ES-I3 (cell line): Measurements from ENCODE around the gene SARDH.
"Not testable (repeated sequence)": the region's sequence is repeated elsewhere in the genome, so short reads cannot be mapped to it uniquely, and the experiment has no call there.

Experiments
- H3K36me3 ChIP-seq: 2 replicates; pipeline ENCODE4 v1.6.1; 2013; ENCODE audit warnings: mild to moderate bottlenecking, low read length, control low read depth, moderate library complexity; ENCODE audit not compliant: insufficient read depth
- H3K4me1 ChIP-seq: 2 replicates; pipeline ENCODE4 v1.6.1; 2013; ENCODE audit warnings: mild to moderate bottlenecking, control low read depth, low read length; ENCODE audit not compliant: insufficient read depth
- H3K9ac ChIP-seq: 2 replicates; pipeline ENCODE4 v1.6.1; 2013; ENCODE audit warnings: low read depth, mild to moderate bottlenecking, low read length, moderate library complexity
- H3K9me3 ChIP-seq: 2 replicates; pipeline ENCODE4 v1.6.1; 2013; ENCODE audit warnings: mild to moderate bottlenecking, low read length, moderate library complexity; ENCODE audit not compliant: control insufficient read depth, insufficient read depth

The SARDH gene

GRCh38 chr9:133681658-133682306, 56.4 kb downstream of the SARDH start:
- no peak overlapping the region for H3K9ac ChIP-seq
- no peaks in the 10 kb centered on the region for H3K9me3 ChIP-seq
- H3K36me3 ChIP-seq = no peaks in the 10 kb centered on the region
- no peaks in the 10 kb centered on the region for H3K4me1 ChIP-seq

GRCh38 chr9:133680976-133681657, 57.0 kb downstream of the SARDH start:
- Histone ChIP-seq H3K36me3 (no peaks in the 10 kb centered on the region), H3K9ac (no peak overlapping the region), H3K4me1 (no peaks in the 10 kb centered on the region)

GRCh38 chr9:133680250-133680975, 57.7 kb downstream of the SARDH start:
- Histone ChIP-seq H3K9ac (no peak overlapping the region), H3K36me3 (no peaks in the 10 kb centered on the region), H3K9me3 (no peaks in the 10 kb centered on the region), H3K4me1 (no peaks in the 10 kb centered on the region)

More at GRCh38 chr9:133680976-133681657, 57.0 kb downstream of the SARDH start:
- H3K9me3 ChIP-seq = no peaks in the 10 kb centered on the region

GRCh38 chr9:133679466-133680061, 58.6 kb downstream of the SARDH start:
- H3K9ac ChIP-seq = no peak overlapping the region
- no peaks in the 10 kb centered on the region for H3K36me3 ChIP-seq
- no peaks in the 10 kb centered on the region for H3K9me3 ChIP-seq
- peaks cover 2% of the 10 kb centered on the region; the same call in 1 of the 2 replicates for H3K4me1 ChIP-seq

DNA sequence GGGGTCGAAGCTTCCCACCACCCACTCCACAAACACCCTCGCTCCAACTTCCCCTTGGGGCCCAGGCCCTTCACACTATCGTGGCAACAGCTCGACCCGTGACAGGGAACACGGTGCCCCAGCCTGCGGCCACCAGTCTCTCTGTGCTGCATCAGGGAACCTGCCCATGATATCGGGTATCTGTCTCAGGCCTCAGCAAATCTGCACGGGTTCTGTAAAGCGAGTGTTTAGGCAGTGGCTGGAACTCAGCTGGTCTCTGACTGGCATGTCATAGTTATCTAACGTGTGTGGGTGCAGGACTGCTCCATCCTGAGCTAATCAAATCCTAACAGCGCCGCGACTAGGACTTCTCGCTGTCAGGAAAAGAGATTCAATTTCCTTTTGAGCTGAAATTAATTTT, 59.1 kb downstream of the SARDH start:
- H3K36me3 ChIP-seq = no peaks in the 10 kb centered on the region
- H3K4me1 ChIP-seq = peaks cover 6% of the 10 kb centered on the region; the same call in 1 of the 2 replicates
- no peaks in the 10 kb centered on the region for H3K9me3 ChIP-seq
- no peak overlapping the region for H3K9ac ChIP-seq

- Histone ChIP-seq H3K36me3 (no peaks in the 10 kb centered on the region), H3K9me3 (no peaks in the 10 kb centered on the region), H3K4me1 (peaks cover 6% of the 10 kb centered on the region; the same call in 1 of the 2 replicates), H3K9ac (no peak overlapping the region)
Measured at GRCh38 chr9:133677126-133678010, 60.8 kb downstream of the SARDH start.

- Histone ChIP-seq H3K36me3 (no peaks in the 10 kb centered on the region), H3K9ac (no peak overlapping the region), H3K9me3 (no peaks in the 10 kb centered on the region), H3K4me1 (peaks cover 6% of the 10 kb centered on the region; the same call in 1 of the 2 replicates)
Measured at GRCh38 chr9:133676450-133676849, 61.7 kb downstream of the SARDH start.

DNA sequence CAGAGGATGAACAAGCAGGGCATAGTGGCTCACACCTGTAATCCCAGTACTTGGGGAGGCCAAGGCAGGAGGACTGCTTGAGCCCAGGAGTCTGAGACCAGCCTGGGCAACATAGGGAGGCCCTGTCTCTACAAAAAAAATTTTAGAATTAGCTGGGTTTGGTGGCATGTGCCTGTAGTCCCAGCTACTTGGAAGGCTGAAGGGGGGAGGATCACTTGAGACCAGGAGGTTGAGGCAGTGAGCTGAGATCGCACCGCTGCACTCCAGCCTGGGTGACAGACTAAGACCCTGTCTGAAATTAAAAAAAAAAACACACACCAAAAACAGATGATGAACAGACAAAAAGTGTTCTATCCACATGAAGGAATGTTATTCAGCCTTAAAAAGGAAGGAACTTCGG, 62.4 kb downstream of the SARDH start:
- H3K9ac ChIP-seq, H3K36me3 ChIP-seq, H3K4me1 ChIP-seq, H3K9me3 ChIP-seq: not testable (repeated sequence)

DNA sequence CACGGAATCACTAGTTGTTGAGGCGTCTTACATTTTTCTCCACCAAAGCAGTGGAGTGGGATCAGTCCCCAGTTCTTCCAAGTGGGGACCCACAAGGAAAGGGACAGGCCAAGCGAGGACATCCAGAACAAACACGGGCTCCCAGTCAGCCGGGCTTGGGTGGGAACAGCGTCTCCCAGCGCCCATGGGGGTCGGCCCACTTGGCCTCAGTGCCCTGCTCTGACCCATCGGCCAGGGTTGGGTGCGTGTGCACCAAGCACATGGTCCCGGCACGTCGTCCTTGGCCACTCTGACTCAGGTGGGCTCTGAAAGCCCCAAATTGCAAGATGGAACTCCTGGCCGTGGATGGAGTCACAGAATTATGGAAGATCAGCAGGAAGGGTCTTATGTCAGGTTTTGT, 64.1 kb downstream of the SARDH start:
- Histone ChIP-seq H3K9ac (no peak overlapping the region), H3K36me3 (no peaks in the 10 kb centered on the region), H3K9me3 (no peaks in the 10 kb centered on the region), H3K4me1 (peaks cover 6% of the 10 kb centered on the region; the same call in 1 of the 2 replicates)

GRCh38 chr9:133673258-133673655, 64.9 kb downstream of the SARDH start:
- no peaks in the 10 kb centered on the region for H3K9me3 ChIP-seq
- no peak overlapping the region for H3K9ac ChIP-seq
- H3K36me3 ChIP-seq = no peaks in the 10 kb centered on the region
- H3K4me1 ChIP-seq = peaks cover 6% of the 10 kb centered on the region; the same call in 1 of the 2 replicates

DNA sequence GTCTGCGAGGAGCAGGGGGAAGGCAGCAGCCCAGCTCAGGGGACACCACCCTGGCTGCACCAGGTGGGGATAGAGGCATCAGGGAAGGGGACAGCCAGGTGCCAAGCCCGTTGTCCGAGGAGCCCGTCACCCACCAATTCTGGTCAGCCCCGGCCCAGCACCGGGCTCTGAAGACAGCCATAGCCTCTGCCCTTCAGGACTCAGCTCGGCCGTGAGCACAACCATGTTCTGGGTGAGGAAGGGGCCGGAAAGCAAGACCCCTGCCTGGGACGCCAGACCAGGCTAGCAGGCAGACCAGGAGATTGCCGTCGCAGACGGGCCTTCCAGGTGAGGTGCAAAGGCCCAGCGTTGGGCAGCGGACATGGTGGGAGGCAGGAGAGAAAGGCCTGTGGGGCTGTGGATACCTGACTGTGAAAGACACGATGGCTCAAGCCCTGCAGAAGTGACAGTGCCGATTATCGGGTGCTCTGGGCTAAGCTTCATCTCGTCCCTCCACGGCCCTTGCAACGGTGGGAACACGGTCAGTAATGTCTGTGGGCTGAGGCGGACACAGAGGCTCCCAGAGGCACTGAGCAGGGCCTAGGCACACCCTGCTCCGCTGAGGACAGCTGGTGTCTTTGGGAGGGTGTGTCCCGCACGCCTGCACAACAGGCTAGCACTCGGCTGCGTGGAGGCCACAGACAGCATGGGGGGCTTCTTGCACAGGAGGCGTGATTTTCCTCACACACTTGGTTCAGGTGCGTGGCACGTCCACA, 65.5 kb downstream of the SARDH start:
- Histone ChIP-seq H3K36me3 (no peaks in the 10 kb centered on the region), H3K9ac (no peak overlapping the region), H3K4me1 (peaks cover 6% of the 10 kb centered on the region; the same call in 1 of the 2 replicates), H3K9me3 (no peaks in the 10 kb centered on the region)

GRCh38 chr9:133671371-133671770, 66.8 kb downstream of the SARDH start:
- H3K36me3 ChIP-seq = no peaks in the 10 kb centered on the region
- H3K9ac ChIP-seq = no peak overlapping the region
- H3K9me3 ChIP-seq = no peaks in the 10 kb centered on the region
- H3K4me1 ChIP-seq = peaks cover 6% of the 10 kb centered on the region; the same call in 1 of the 2 replicates

- Histone ChIP-seq H3K9me3 (no peaks in the 10 kb centered on the region), H3K9ac (no peak overlapping the region), H3K4me1 (peaks cover 6% of the 10 kb centered on the region; the same call in 1 of the 2 replicates), H3K36me3 (no peaks in the 10 kb centered on the region)
Measured at GRCh38 chr9:133670466-133670865, 67.7 kb downstream of the SARDH start.
